Endothelial cell of umbilical vein (primary cell): ENCODE results near the gene SNPH. TPM values are rescaled to one million over a fixed set of nuclear protein-coding genes. Genes with fewer than 3 reads are reported as not detected.

Source experiments
- BruUV-seq: library from RNA; stranded (reverse); fragments of 400-500 nt; replicated peaks from 2 replicates; lab custom pipeline; 2021; lab: Mats Ljungman, UMichigan
- CTCF ChIA-PET: fragments of 300-600, 350-600 bp; sonication (Branson Sonifier 250); formaldehyde crosslinking; loops from one replicate; lab custom pipeline; 2021; ENCODE audit warnings: antibody characterized with exemption, inconsistent platforms; lab: Charles Lee
- POLR2A ChIA-PET: fragments of 300-600, 350-600 bp; sonication (Branson Sonifier 250); formaldehyde crosslinking; loops from one replicate; lab custom pipeline; 2021; ENCODE audit warnings: antibody characterized with exemption, inconsistent platforms; lab: Charles Lee
- DNase-seq: peaks from one replicate; pipeline ENCODE4 v3.0.0-alpha.2; 2011; ENCODE audit warnings: low read depth, low spot score
- FAIRE-seq: peaks from 2 replicates; lab custom pipeline; 2011; peaks lifted over from hg19 to GRCh38; lab: Jason Lieb, UNC
- H2AFZ ChIP-seq: 2 replicates; pipeline ENCODE4 v1.6.0; 2012; ENCODE audit warnings: low read depth, low read length, control low read depth, inconsistent platforms
- H3K27ac ChIP-seq: 2 replicates; pipeline ENCODE4 v1.5.1; 2011; ENCODE audit warnings: low read depth, mild to moderate bottlenecking, control low read depth, low read length, moderate library complexity; ENCODE audit not compliant: insufficient read depth
- H3K27me3 ChIP-seq, 2 experiments: 2 replicates each; pipeline versions ENCODE4 v1.6.0 to v1.6.1; 2011; ENCODE audit warnings: low read length in 2 of 2, mixed read lengths in 1 of 2; ENCODE audit not compliant: control insufficient read depth in 2 of 2, insufficient read depth in 2 of 2
- H3K36me3 ChIP-seq, 2 experiments: 2 replicates in 1 of 2; 3 replicates in 1 of 2; pipeline ENCODE4 v1.5.1; 2011; ENCODE audit warnings: low read length in 2 of 2, mild to moderate bottlenecking in 1 of 2, moderate library complexity in 1 of 2; ENCODE audit not compliant: control insufficient read depth in 2 of 2, insufficient read depth in 2 of 2; ENCODE audit errors: extremely low read depth in 1 of 2
- H3K4me1 ChIP-seq: 3 replicates; pipeline ENCODE4 v1.5.1; 2011; ENCODE audit warnings: mild to moderate bottlenecking, low read length; ENCODE audit not compliant: control insufficient read depth, insufficient read depth; ENCODE audit errors: extremely low read depth
- H3K4me2 ChIP-seq: 2 replicates; pipeline ENCODE4 v1.6.1; 2011; ENCODE audit warnings: low read length, control low read depth, mixed read lengths; ENCODE audit not compliant: insufficient read depth
- H3K4me3 ChIP-seq, 3 experiments: fragments of 200-600 bp in 1 of 3; sonication (generic), shearing (Covaris generic) in 1 of 3; replicated peaks in 1 of 3; 2 replicates each; pipeline ENCODE4 v1.5.1; 2011 to 2016; ENCODE audit warnings: control low read depth in 3 of 3, low read length in 3 of 3, mild to moderate bottlenecking in 2 of 3, inconsistent platforms in 1 of 3, low read depth in 1 of 3, moderate library complexity in 1 of 3; ENCODE audit not compliant: insufficient read depth in 1 of 3
- H3K79me2 ChIP-seq: 2 replicates; pipeline ENCODE4 v1.6.0; 2012; ENCODE audit warnings: low read length, inconsistent platforms; ENCODE audit not compliant: control insufficient read depth, insufficient read depth
- H3K9ac ChIP-seq: replicated peaks from 2 replicates; pipeline ENCODE3; 2011; ENCODE audit warnings: low read length, control low read depth; ENCODE audit not compliant: insufficient read depth; ENCODE audit errors: extremely low read depth
- H3K9me1 ChIP-seq: replicated peaks from 3 replicates; pipeline ENCODE4 v1.6.0; 2011; ENCODE audit warnings: mild to moderate bottlenecking, low read length; ENCODE audit not compliant: control insufficient read depth, insufficient read depth; ENCODE audit errors: extremely low read depth
- H3K9me3 ChIP-seq: replicated peaks from 2 replicates; pipeline ENCODE4 v1.5.1; 2012; ENCODE audit warnings: low read length, inconsistent platforms; ENCODE audit not compliant: control insufficient read depth, insufficient read depth
- H4K20me1 ChIP-seq: replicated peaks from 2 replicates; pipeline ENCODE3; 2011; ENCODE audit warnings: mild to moderate bottlenecking, low read length; ENCODE audit not compliant: control insufficient read depth, insufficient read depth; ENCODE audit errors: extremely low read depth
- CTCF ChIP-seq, 2 donors: IDR thresholded peaks; 1 replicate in 1 of 2; 2 replicates in 1 of 2; pipeline ENCODE4 v1.5.1; 2011; ENCODE audit warnings: low read length in 2 of 2, mild to moderate bottlenecking in 2 of 2, moderate library complexity in 2 of 2, control low read depth in 1 of 2, inconsistent platforms in 1 of 2, low read depth in 1 of 2; ENCODE audit not compliant: insufficient read depth in 1 of 2; ENCODE audit errors: extremely low read depth in 1 of 2
- EZH2 ChIP-seq: IDR thresholded peaks from 2 replicates; pipeline ENCODE4 v1.6.1; 2012; ENCODE audit warnings: borderline replicate concordance, low read depth, mild to moderate bottlenecking, moderate library complexity, low read length, inconsistent platforms; ENCODE audit not compliant: severe bottlenecking
- GATA2 ChIP-seq: IDR thresholded peaks from 2 replicates; pipeline ENCODE4 v1.7.0; 2011; ENCODE audit warnings: low read depth, mild to moderate bottlenecking, moderate library complexity, mixed read lengths, low read length; ENCODE audit not compliant: insufficient read length, insufficient read depth
- JUN ChIP-seq: IDR thresholded peaks from 2 replicates; pipeline ENCODE4 v1.6.1; 2011; ENCODE audit warnings: borderline replicate concordance, low read depth; ENCODE audit not compliant: insufficient read length, insufficient read depth
- MYC ChIP-seq: IDR thresholded peaks from one replicate; pipeline ENCODE4 v1.6.1; 2011; ENCODE audit warnings: mild to moderate bottlenecking, low read depth, low read length
- POLR2A ChIP-seq: IDR thresholded peaks from 2 replicates; pipeline ENCODE4 v1.6.1; 2012; ENCODE audit warnings: low read depth, mild to moderate bottlenecking, control low read depth, low read length
- dilution Hi-C: fragments of 300-500 bp; cut with MboI; formaldehyde crosslinking; loops from one replicate; pipeline ENCODE4 v1.15.0; 2019; ENCODE audit warnings: low sequenced_read_pairs; ENCODE audit not compliant: extremely low pct_ligation_motif_present
- intact Hi-C: fragments of 100-400 bp; cut with micrococcal nuclease; formaldehyde crosslinking; loops from one replicate; pipeline ENCODE4 v1.10.0; 2022
- polyA plus RNA-seq, 4 experiments: library from polyadenylated mRNA; depleted of rRNA in 3 of 4; stranded (reverse) in 3 of 4; unstranded in 1 of 4; fragments of >200 nt; gene quantifications; 2 replicates each; pipeline versions ENCODE4 v1.2.1 to v1.2.3, GENCODE V29; 2011 to 2012; ENCODE audit warnings: missing spikeins in 1 of 4
- total RNA-seq: library from RNA; stranded (reverse); gene quantifications from 2 replicates; pipeline ENCODE4 v1.2.3, GENCODE V29; 2021

The SNPH gene
- total and polyA plus RNA-seq, 2 donors (not counting 3 experiments of a cell fraction or from before 2014, with no cell fraction given) = 2.3 to 5.5 TPM

GRCh38 chr20:1353956-1354355, 87.9 kb downstream of the SNPH start:
- H3K9me1 ChIP-seq = no peaks in the 10 kb centered on the region
- BruUV-seq = no TSS peak
- H3K9me3 ChIP-seq = no peaks in the 10 kb centered on the region
- DNase-seq (no peak), FAIRE-seq (no peak)
- POLR2A ChIA-PET = no interaction called here
- H3K36me3 ChIP-seq = peaks cover 4 to 5% of the 10 kb centered on the region in 2 experiments
- intact Hi-C loops = no loop called here
- no peak overlapping the region for H3K4me2 ChIP-seq
- peaks cover 1% of the 10 kb centered on the region for H3K79me2 ChIP-seq
- H3K27me3 ChIP-seq = no peaks in the 10 kb centered on the region
- CTCF ChIA-PET = no interaction called here
- no peak overlapping the region for H3K27ac ChIP-seq
- H3K4me3 ChIP-seq = no peak overlapping the region
- no peak overlapping the region for H2AFZ ChIP-seq
- dilution Hi-C loops = no loop called here
- TF ChIP-seq EZH2 = no peak
- no peak for TF ChIP-seq MYC
- no peak for TF ChIP-seq CTCF (IDR thresholded peaks at IDR 0.05; ENCODE audit: extremely low read depth in 1 of 2, insufficient read depth in 1 of 2, low read depth in 1 of 2, low read length in 2 of 2)
- TF ChIP-seq JUN = no peak
- no peak for TF ChIP-seq GATA2
- no peak for TF ChIP-seq POLR2A
- H4K20me1 ChIP-seq = no peaks in the 10 kb centered on the region
- no peaks in the 10 kb centered on the region for H3K4me1 ChIP-seq
- no peak overlapping the region for H3K9ac ChIP-seq
